GM10266 (cell line): ENCODE data around the gene TERT.

Experiments
- DNase-seq: peaks from one replicate; pipeline ENCODE4 v3.0.0; 2012; ENCODE audit errors: extremely low spot score
- CTCF ChIP-seq: IDR thresholded peaks from 2 replicates; pipeline ENCODE4 v1.5.1; 2012; ENCODE audit warnings: mild to moderate bottlenecking, low read depth; ENCODE audit not compliant: control insufficient read depth, insufficient read depth; ENCODE audit errors: missing control alignments

The TERT gene

GRCh38 chr5:1244255-1244654 is 50.6 kb downstream of the TERT start:
- DNase-seq = no peak

GRCh38 chr5:1243487-1244130 is 51.3 kb downstream of the TERT start:
- DNase-seq = no peak
- TF ChIP-seq CTCF = no peak

More at GRCh38 chr5:1244255-1244654, 50.6 kb downstream of the TERT start:
- TF ChIP-seq CTCF = no peak

- no peak for DNase-seq
- TF ChIP-seq CTCF = no peak
Observed at GRCh38 chr5:1242733-1243486, 52.0 kb downstream of the TERT start.

- no peak for DNase-seq
- no peak for TF ChIP-seq CTCF
Observed at GRCh38 chr5:1241509-1242080, 53.3 kb downstream of the TERT start.

GRCh38 chr5:1240496-1241260 is 54.2 kb downstream of the TERT start:
- no peak for DNase-seq
- TF ChIP-seq CTCF = no peak

- DNase-seq = no peak
- TF ChIP-seq CTCF = no peak
Observed at GRCh38 chr5:1239505-1240251, 55.2 kb downstream of the TERT start.
